Measurements from ENCODE around the gene LYZ. TPM values are rescaled to one million over a fixed set of nuclear protein-coding genes. Genes with fewer than 3 reads are reported as not detected.

The LYZ gene
- total RNA-seq, 4 donors from 2014 or later, result 6.6 to 34.2 (median 16.9) TPM

DNA sequence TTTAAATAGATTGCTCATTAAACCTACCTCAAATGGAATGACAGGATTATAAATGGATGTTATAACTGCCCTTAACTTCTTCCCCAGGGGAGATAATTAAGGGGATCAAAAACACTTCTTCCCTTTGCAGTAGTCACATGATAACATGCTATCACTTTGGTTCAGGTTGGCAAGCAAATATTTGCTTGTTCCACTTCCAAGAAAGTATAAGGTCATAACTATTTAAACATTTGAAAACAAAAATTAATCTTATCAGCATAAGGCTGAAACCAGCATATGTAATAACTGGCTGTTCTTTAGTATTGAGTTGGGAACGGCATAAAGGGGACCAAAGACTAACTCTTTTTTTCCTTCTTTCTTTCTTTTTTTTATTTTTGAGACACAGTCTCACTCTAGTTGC, 2.4 kb upstream of the LYZ start:
- H3K36me3 ChIP-seq, result no peaks in the 10 kb centered on the region
- no peak for TF ChIP-seq POLR2A (IDR thresholded peaks at IDR 0.05)
- TF ChIP-seq, protein P1, sequence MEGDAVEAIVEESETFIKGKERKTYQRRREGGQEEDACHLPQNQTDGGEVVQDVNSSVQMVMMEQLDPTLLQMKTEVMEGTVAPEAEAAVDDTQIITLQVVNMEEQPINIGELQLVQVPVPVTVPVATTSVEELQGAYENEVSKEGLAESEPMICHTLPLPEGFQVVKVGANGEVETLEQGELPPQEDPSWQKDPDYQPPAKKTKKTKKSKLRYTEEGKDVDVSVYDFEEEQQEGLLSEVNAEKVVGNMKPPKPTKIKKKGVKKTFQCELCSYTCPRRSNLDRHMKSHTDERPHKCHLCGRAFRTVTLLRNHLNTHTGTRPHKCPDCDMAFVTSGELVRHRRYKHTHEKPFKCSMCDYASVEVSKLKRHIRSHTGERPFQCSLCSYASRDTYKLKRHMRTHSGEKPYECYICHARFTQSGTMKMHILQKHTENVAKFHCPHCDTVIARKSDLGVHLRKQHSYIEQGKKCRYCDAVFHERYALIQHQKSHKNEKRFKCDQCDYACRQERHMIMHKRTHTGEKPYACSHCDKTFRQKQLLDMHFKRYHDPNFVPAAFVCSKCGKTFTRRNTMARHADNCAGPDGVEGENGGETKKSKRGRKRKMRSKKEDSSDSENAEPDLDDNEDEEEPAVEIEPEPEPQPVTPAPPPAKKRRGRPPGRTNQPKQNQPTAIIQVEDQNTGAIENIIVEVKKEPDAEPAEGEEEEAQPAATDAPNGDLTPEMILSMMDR (IDR thresholded peaks at IDR 0.05), result no peak

DNA sequence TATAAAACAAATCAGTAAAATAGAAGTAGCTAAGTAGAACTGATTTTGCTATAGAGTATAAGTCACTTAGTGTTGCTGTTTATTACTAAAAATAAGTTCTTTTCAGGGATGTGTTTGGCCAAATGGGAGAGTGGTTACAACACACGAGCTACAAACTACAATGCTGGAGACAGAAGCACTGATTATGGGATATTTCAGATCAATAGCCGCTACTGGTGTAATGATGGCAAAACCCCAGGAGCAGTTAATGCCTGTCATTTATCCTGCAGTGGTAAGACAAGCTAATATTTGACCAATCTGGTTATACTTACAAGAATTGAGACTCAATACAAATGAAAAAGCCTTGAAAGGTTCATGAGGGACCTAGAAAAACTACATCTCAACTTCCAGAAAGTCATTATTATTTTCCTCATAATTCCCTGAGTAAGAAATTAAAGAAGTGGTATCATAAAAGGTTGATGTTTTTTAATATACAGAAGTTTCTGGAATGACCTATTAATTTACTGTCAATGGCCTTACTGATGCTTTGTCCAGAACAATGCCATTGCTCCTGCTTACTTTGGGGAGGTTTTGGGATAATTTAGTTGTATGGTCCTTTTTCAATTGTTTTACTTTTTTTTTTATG, 1.9 kb downstream of the LYZ start:
- H3K4me1 ChIP-seq, result no peaks in the 10 kb centered on the region
- H3K36me3 ChIP-seq, result no peaks in the 10 kb centered on the region
- DNase-seq, result no peak
- no peaks in the 10 kb centered on the region for H3K27me3 ChIP-seq
- 76 to 79% methylated on average over 2 of the region's 2 CpGs for WGBS, 2 donors
- no peak overlapping the region for H3K4me3 ChIP-seq (replicated peaks in 1 of 3)
- intact Hi-C loops (cut with DNase I), result loop anchor here (10.0 kb wide), 1 partner anchor 235 kb away; the partner anchor contains the start of gene CCT2
- H3K27ac ChIP-seq, result no peak overlapping the region
- TF ChIP-seq POLR2A (IDR thresholded peaks at IDR 0.05), result no peak
- TF ChIP-seq, protein P1 (IDR thresholded peaks at IDR 0.05), result no peak
- no peaks in the 10 kb centered on the region for H3K9me3 ChIP-seq

More for the DNA sequence above, 2.4 kb upstream of the LYZ start:
- no peaks in the 10 kb centered on the region for H3K27me3 ChIP-seq
- H3K27ac ChIP-seq, result no peak overlapping the region
- H3K4me1 ChIP-seq, result no peaks in the 10 kb centered on the region
- no peaks in the 10 kb centered on the region for H3K9me3 ChIP-seq
- intact Hi-C loops (cut with DNase I), result no loop called here
- H3K4me3 ChIP-seq (replicated peaks in 1 of 3), result no peak overlapping the region
- WGBS, 2 donors, result 73 to 80% methylated on average over 1 of the region's 1 CpG
- no peak for DNase-seq

DNA sequence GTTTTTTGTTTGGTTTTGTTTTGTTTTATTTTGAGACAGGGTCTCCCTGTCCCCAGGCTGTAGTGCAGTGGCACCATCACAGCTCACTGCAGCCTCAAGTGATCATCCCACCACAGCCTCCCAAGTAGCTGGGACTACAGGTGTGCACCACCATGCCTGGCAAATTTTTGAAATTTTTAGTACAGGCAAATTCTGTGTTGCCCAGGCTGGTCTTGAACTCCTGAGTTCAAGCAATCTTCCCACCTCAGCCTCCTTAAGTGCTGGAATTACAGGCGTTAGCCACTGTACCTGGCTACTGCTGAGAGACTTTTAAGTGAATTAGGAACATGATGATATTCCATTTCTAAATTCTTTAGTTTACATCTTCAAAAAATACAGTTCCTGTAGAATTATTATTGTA, 2.6 kb downstream of the LYZ start:
- Histone ChIP-seq H3K27ac (no peak overlapping the region), H3K4me1 (no peaks in the 10 kb centered on the region), H3K27me3 (no peaks in the 10 kb centered on the region), H3K9me3 (no peaks in the 10 kb centered on the region), H3K4me3 (replicated peaks in 1 of 3) (no peak overlapping the region), H3K36me3 (no peaks in the 10 kb centered on the region)
- no peak for TF ChIP-seq POLR2A (IDR thresholded peaks at IDR 0.05)
- TF ChIP-seq, protein P1 (IDR thresholded peaks at IDR 0.05), result no peak
- WGBS, 2 donors, result 86 to 92% methylated on average over 1 of the region's 1 CpG
- DNase-seq, result no peak
- intact Hi-C loops (cut with DNase I), result loop anchor here (10.0 kb wide), 1 partner anchor 234 kb away; the partner anchor contains the start of gene CCT2

DNA sequence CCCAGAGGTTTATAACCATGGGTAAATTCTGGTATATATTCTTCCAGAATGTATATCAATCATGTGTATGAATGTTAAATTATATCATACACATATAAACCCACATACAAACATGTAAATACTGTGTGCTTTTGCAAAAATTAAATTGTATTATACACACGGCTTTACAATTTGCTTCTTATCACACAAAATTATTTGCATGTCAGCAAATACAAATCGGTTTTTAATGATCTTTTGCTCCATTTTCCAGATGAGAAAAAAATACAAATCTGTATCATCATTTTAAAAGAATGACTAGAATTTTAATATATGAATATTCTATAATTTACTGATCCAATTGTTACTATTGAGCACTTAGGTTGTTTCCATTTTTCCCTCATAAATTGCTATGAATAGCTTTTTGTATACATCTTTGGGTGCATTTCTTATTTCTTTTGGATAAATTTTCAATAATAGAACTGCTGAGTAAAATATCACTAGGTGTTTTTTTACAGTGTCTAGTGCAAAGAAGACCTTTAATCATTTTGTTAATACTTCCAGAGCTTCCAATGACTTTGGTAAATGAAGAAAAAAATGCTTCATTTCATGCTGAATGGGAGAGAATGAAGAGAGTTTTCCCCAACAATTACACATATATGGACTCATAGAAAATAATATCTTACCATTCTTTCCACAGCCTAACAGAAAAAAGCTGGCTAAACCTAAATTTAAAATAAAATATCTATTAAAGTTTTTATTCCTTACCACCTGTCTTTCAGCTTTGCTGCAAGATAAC, 3.5 kb downstream of the LYZ start:
- WGBS, 2 donors, result 83 to 88% methylated on average over 2 of the region's 2 CpGs
- no peaks in the 10 kb centered on the region for H3K27me3 ChIP-seq
- no peak for TF ChIP-seq POLR2A (IDR thresholded peaks at IDR 0.05)
- TF ChIP-seq, protein P1 (IDR thresholded peaks at IDR 0.05), result no peak
- H3K27ac ChIP-seq, result no peak overlapping the region
- no peak overlapping the region for H3K4me3 ChIP-seq (replicated peaks in 1 of 3)
- H3K9me3 ChIP-seq, result no peaks in the 10 kb centered on the region
- H3K4me1 ChIP-seq, result no peaks in the 10 kb centered on the region
- intact Hi-C loops (cut with DNase I), result loop anchor here (10.0 kb wide), 1 partner anchor 233 kb away; the partner anchor contains the start of gene CCT2
- no peaks in the 10 kb centered on the region for H3K36me3 ChIP-seq
- no peak for DNase-seq

DNA sequence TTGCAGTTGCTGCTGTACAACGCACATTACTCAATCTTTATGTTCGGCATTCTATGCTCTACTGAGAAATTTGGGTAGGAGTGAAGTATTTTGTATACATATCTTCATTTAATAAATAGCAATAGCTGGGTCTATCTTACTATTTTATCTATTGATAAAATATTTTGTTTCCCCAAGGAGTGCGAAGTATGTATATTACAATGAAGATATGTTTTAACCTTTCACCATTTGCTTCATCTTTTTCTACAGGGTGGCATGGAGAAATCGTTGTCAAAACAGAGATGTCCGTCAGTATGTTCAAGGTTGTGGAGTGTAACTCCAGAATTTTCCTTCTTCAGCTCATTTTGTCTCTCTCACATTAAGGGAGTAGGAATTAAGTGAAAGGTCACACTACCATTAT, 4.7 kb downstream of the LYZ start:
- no peak overlapping the region for H3K4me3 ChIP-seq (replicated peaks in 1 of 3)
- WGBS, 2 donors, result 94 to 96% methylated on average over 5 of the region's 5 CpGs
- H3K27ac ChIP-seq, result no peak overlapping the region
- intact Hi-C loops (cut with DNase I), result loop anchor here (10.0 kb wide), 1 partner anchor 232 kb away; the partner anchor contains the start of gene CCT2
- no peaks in the 10 kb centered on the region for H3K27me3 ChIP-seq
- H3K36me3 ChIP-seq, result no peaks in the 10 kb centered on the region
- DNase-seq, result no peak
- TF ChIP-seq, protein P1 (IDR thresholded peaks at IDR 0.05), result no peak
- TF ChIP-seq POLR2A (IDR thresholded peaks at IDR 0.05), result no peak
- no peaks in the 10 kb centered on the region for H3K4me1 ChIP-seq
- no peaks in the 10 kb centered on the region for H3K9me3 ChIP-seq

Data from thyroid gland (tissue), 4 donors.